NOMO-1 treated with DMSO at 0.1 percent for 48 hours (cell line): ENCODE results near the gene RANBP3.

Experiments
- DNase-seq: peaks from one replicate; lab custom pipeline; 2025; ENCODE audit not compliant: unreplicated experiment; lab: John Stamatoyannopoulos, UW

The RANBP3 gene

GRCh38 chr19:5905114-5905778, 72.7 kb downstream of the RANBP3 start:
- no peak for DNase-seq

GRCh38 chr19:5904352-5905113, 73.4 kb downstream of the RANBP3 start, which contains the start of gene VMAC:
Gene VMAC (plus strand): TSS chr19:5904872. CDS start chr19:5904891, 19 bp downstream.
- DNase-seq = peak; percentile 100

GRCh38 chr19:5903624-5904351, 74.2 kb downstream of the RANBP3 start, which contains the start of gene NDUFA11:
Gene NDUFA11 (minus strand): TSS chr19:5903790. CDS start chr19:5903708, 82 bp downstream.
- peak; percentile 95 for DNase-seq

GRCh38 chr19:5903056-5903623, 74.8 kb downstream of the RANBP3 start:
- DNase-seq = peak; percentile 34

GRCh38 chr19:5900976-5901375, 77.0 kb downstream of the RANBP3 start:
- no peak for DNase-seq

GRCh38 chr19:5899728-5900526, 78.0 kb downstream of the RANBP3 start:
- DNase-seq = no peak

GRCh38 chr19:5897189-5897969, 80.6 kb downstream of the RANBP3 start:
- no peak for DNase-seq

GRCh38 chr19:5896365-5897076, 81.4 kb downstream of the RANBP3 start:
- no peak for DNase-seq

GRCh38 chr19:5895890-5896289, 82.0 kb downstream of the RANBP3 start:
- no peak for DNase-seq

- DNase-seq = no peak
Measured at GRCh38 chr19:5895409-5895808, 82.5 kb downstream of the RANBP3 start.

- DNase-seq = no peak
Measured at GRCh38 chr19:5894704-5895349, 83.1 kb downstream of the RANBP3 start.

GRCh38 chr19:5893907-5894703, 83.8 kb downstream of the RANBP3 start:
- DNase-seq = no peak

GRCh38 chr19:5893296-5893903, 84.5 kb downstream of the RANBP3 start:
- DNase-seq = no peak

GRCh38 chr19:5892772-5893275, 85.1 kb downstream of the RANBP3 start:
- DNase-seq = no peak

GRCh38 chr19:5891938-5892771, 85.8 kb downstream of the RANBP3 start:
- peak; percentile 7 for DNase-seq

- DNase-seq = no peak
Measured at GRCh38 chr19:5891572-5891937, 86.4 kb downstream of the RANBP3 start.
